ENCODE measurements around the gene MTA1.

The MTA1 gene

GRCh38 chr14:105473033-105473676, 53.5 kb downstream of the MTA1 start:
- Histone ChIP-seq H3K4me1 (ENCODE audit: insufficient read depth, low read length) (peaks cover 22% of the 10 kb centered on the region), H3K9me3 (ENCODE audit: low read length) (no peaks in the 10 kb centered on the region), H3K36me3 (ENCODE audit: insufficient read depth, low read length) (no peaks in the 10 kb centered on the region), H3K27me3 (ENCODE audit: control insufficient read depth in 1 of 2, insufficient read depth in 2 of 2, low read length in 2 of 2) (peaks cover 0 to 32% of the 10 kb centered on the region in 2 donors), H3K9ac (ENCODE audit: low read length) (no peak overlapping the region), H3K4me3 (ENCODE audit: low read depth in 1 of 2, low read length in 2 of 2) (no peak overlapping the region), H3K27ac (ENCODE audit: low read depth, low read length) (no peak overlapping the region)

GRCh38 chr14:105473677-105474482, 54.3 kb downstream of the MTA1 start:
- no peak overlapping the region for H3K9ac ChIP-seq (ENCODE audit: low read length)
- H3K36me3 ChIP-seq (ENCODE audit: insufficient read depth, low read length), result no peaks in the 10 kb centered on the region
- no peaks in the 10 kb centered on the region for H3K9me3 ChIP-seq (ENCODE audit: low read length)
- H3K27ac ChIP-seq (ENCODE audit: low read depth, low read length), result no peak overlapping the region
- H3K27me3 ChIP-seq (ENCODE audit: control insufficient read depth in 1 of 2, insufficient read depth in 2 of 2, low read length in 2 of 2), result peaks cover 0 to 32% of the 10 kb centered on the region in 2 donors
- H3K4me3 ChIP-seq (ENCODE audit: low read depth in 1 of 2, low read length in 2 of 2), result peak overlapping the region in 1 of 2 donors; percentile 49
- H3K4me1 ChIP-seq (ENCODE audit: insufficient read depth, low read length), result peaks cover 22% of the 10 kb centered on the region

- Histone ChIP-seq H3K36me3 (ENCODE audit: insufficient read depth, low read length) (no peaks in the 10 kb centered on the region), H3K9ac (ENCODE audit: low read length) (no peak within 1 kb of the TSS), H3K4me1 (ENCODE audit: insufficient read depth, low read length) (peaks cover 22% of the 10 kb centered on the region), H3K27ac (ENCODE audit: low read depth, low read length) (peak within 1 kb of the TSS; percentile 7), H3K27me3 (ENCODE audit: control insufficient read depth in 1 of 2, insufficient read depth in 2 of 2, low read length in 2 of 2) (peaks cover 0 to 32% of the 10 kb centered on the region in 2 donors), H3K9me3 (ENCODE audit: low read length) (no peaks in the 10 kb centered on the region), H3K4me3 (ENCODE audit: low read depth in 1 of 2, low read length in 2 of 2) (peak within 1 kb of the TSS; percentile 59 to 61)
These were observed 55.0 kb downstream of the MTA1 start, which contains the start of gene CRIP2 for GRCh38 chr14:105474483-105475268. TSS of gene CRIP2 (plus strand) at chr14:105474821. CDS start at chr14:105474863, 42 bp downstream.

GRCh38 chr14:105475269-105476096, 55.9 kb downstream of the MTA1 start:
- H3K27ac ChIP-seq (ENCODE audit: low read depth, low read length), result peak overlapping the region; percentile 79
- no peaks in the 10 kb centered on the region for H3K36me3 ChIP-seq (ENCODE audit: insufficient read depth, low read length)
- H3K4me3 ChIP-seq (ENCODE audit: low read depth in 1 of 2, low read length in 2 of 2), result peak overlapping the region; percentile 59 to 61
- H3K9ac ChIP-seq (ENCODE audit: low read length), result no peak overlapping the region
- no peaks in the 10 kb centered on the region for H3K9me3 ChIP-seq (ENCODE audit: low read length)
- peaks cover 0 to 32% of the 10 kb centered on the region in 2 donors for H3K27me3 ChIP-seq (ENCODE audit: control insufficient read depth in 1 of 2, insufficient read depth in 2 of 2, low read length in 2 of 2)
- H3K4me1 ChIP-seq (ENCODE audit: insufficient read depth, low read length), result peaks cover 25% of the 10 kb centered on the region

DNA sequence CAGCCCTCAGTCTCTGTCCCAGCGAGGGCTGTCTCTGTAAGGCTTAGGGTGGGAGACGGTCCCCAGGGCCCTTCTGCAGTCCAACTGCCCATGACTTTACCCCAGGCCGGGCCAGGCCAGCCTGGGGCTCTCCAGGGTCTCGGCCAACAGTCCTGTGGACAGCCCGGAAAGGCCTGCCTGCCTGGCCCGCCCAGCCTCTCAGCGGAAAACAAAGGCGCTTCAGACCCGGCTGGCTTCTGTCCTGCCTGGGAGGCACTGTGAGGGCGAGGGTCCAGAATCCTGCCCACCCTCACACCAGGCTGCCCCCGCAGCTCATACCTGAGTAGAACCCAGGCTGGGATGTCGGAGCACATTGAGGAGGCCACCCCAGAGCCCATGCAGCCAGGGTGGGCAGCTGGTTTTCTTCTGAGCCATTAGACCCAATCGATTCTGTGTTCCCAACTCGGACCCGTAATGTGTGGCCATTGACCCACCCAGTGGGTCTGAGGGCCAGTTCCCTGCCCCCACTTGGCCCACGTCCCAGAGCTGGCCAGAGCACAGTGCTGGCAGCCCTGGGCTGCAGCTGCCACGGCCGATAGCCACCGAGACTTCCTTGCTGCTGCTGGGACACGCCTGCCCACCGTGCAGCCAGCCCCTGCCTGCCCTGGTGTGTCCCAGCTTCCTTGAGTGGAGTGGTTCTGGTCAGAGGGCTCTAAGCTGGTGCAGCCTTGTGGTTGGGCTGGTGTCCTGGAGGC, 56.6 kb downstream of the MTA1 start:
- Histone ChIP-seq H3K9ac (ENCODE audit: low read length) (no peak overlapping the region), H3K9me3 (ENCODE audit: low read length) (no peaks in the 10 kb centered on the region), H3K27ac (ENCODE audit: low read depth, low read length) (peak overlapping the region; percentile 79), H3K4me3 (ENCODE audit: low read depth in 1 of 2, low read length in 2 of 2) (peak overlapping the region; percentile 59 to 61), H3K27me3 (ENCODE audit: control insufficient read depth in 1 of 2, insufficient read depth in 2 of 2, low read length in 2 of 2) (peaks cover 0 to 32% of the 10 kb centered on the region in 2 donors), H3K4me1 (ENCODE audit: insufficient read depth, low read length) (peaks cover 33% of the 10 kb centered on the region), H3K36me3 (ENCODE audit: insufficient read depth, low read length) (no peaks in the 10 kb centered on the region)

GRCh38 chr14:105476831-105477659, 57.4 kb downstream of the MTA1 start:
- no peak overlapping the region for H3K9ac ChIP-seq (ENCODE audit: low read length)
- no peaks in the 10 kb centered on the region for H3K9me3 ChIP-seq (ENCODE audit: low read length)
- H3K4me3 ChIP-seq (ENCODE audit: low read depth in 1 of 2, low read length in 2 of 2), result peak overlapping the region; percentile 38 to 59
- H3K27ac ChIP-seq (ENCODE audit: low read depth, low read length), result peak overlapping the region; percentile 79
- H3K4me1 ChIP-seq (ENCODE audit: insufficient read depth, low read length), result peaks cover 37% of the 10 kb centered on the region
- H3K36me3 ChIP-seq (ENCODE audit: insufficient read depth, low read length), result no peaks in the 10 kb centered on the region
- H3K27me3 ChIP-seq (ENCODE audit: control insufficient read depth in 1 of 2, insufficient read depth in 2 of 2, low read length in 2 of 2), result peaks cover 0 to 32% of the 10 kb centered on the region in 2 donors

- no peaks in the 10 kb centered on the region for H3K9me3 ChIP-seq (ENCODE audit: low read length)
- no peaks in the 10 kb centered on the region for H3K36me3 ChIP-seq (ENCODE audit: insufficient read depth, low read length)
- H3K27me3 ChIP-seq (ENCODE audit: control insufficient read depth in 1 of 2, insufficient read depth in 2 of 2, low read length in 2 of 2), result peaks cover 0 to 32% of the 10 kb centered on the region in 2 donors
- peaks cover 45% of the 10 kb centered on the region for H3K4me1 ChIP-seq (ENCODE audit: insufficient read depth, low read length)
- no peak overlapping the region for H3K4me3 ChIP-seq (ENCODE audit: low read depth in 1 of 2, low read length in 2 of 2)
- H3K27ac ChIP-seq (ENCODE audit: low read depth, low read length), result no peak overlapping the region
- no peak overlapping the region for H3K9ac ChIP-seq (ENCODE audit: low read length)
These were observed 58.2 kb downstream of the MTA1 start for GRCh38 chr14:105477660-105478397.

DNA sequence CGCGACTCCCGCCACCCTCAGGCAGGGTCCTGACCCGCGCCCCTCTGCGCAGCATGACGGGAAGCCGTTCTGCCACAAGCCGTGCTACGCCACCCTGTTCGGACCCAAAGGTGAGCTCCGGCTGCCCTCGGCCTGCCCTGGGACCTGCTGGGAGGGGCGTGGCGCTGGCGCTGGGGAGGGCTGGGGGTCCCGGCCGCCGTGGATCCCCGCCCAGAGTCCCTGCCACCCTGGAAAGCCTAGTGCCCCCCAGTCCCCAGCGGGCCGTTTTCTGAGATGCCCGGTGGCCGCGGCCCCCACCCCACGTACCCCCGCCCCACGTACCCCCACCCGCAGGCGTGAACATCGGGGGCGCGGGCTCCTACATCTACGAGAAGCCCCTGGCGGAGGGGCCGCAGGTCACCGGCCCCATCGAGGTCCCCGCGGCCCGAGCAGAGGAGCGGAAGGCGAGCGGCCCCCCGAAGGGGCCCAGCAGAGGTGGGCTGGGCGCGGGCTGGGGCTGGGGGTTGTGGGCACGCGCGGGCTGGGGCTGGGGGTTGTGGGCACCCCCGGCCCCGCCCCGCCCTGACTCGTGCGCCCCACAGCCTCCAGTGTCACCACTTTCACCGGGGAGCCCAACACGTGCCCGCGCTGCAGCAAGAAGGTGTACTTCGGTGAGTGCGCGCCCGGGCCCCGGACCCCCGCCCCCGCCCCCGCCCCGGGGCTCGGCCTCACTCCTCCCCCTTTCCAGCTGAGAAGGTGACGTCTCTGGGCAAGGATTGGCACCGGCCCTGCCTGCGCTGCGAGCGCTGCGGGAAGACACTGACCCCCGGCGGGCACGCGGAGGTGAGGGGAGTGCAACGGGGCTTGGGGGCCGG, 59.0 kb downstream of the MTA1 start:
- H3K36me3 ChIP-seq (ENCODE audit: insufficient read depth, low read length), result no peaks in the 10 kb centered on the region
- H3K4me1 ChIP-seq (ENCODE audit: insufficient read depth, low read length), result peaks cover 46% of the 10 kb centered on the region
- H3K27ac ChIP-seq (ENCODE audit: low read depth, low read length), result no peak overlapping the region
- H3K9ac ChIP-seq (ENCODE audit: low read length), result no peak overlapping the region
- H3K4me3 ChIP-seq (ENCODE audit: low read depth in 1 of 2, low read length in 2 of 2), result no peak overlapping the region
- peaks cover 0 to 29% of the 10 kb centered on the region in 2 donors for H3K27me3 ChIP-seq (ENCODE audit: control insufficient read depth in 1 of 2, insufficient read depth in 2 of 2, low read length in 2 of 2)
- no peaks in the 10 kb centered on the region for H3K9me3 ChIP-seq (ENCODE audit: low read length)
